ENCODE results near the gene C1orf232. TPM values are rescaled to one million over a fixed set of nuclear protein-coding genes. Genes with fewer than 3 reads are reported as not detected.

Gene C1orf232
- total and polyA plus RNA-seq, 2 donors (not counting 1 experiment from before 2014, with no cell fraction given) = not detected

GRCh38 chr1:26213335-26213905 lies 44.7 kb upstream of the C1orf232 start:
- H3K4me1 ChIP-seq (ENCODE audit: control insufficient read depth in 2 of 2, insufficient read depth in 2 of 2, low read length in 2 of 2) = no peaks in the 10 kb centered on the region
- no peak for DNase-seq
- H4K20me1 ChIP-seq (ENCODE audit: control insufficient read depth, insufficient read depth, low read length, poor library complexity, severe bottlenecking) = no peaks in the 10 kb centered on the region
- no peak overlapping the region for H2AFZ ChIP-seq (ENCODE audit: insufficient read depth, low read depth, low read length, poor library complexity, severe bottlenecking)
- H3K36me3 ChIP-seq (replicated peaks in 1 of 2; ENCODE audit: control extremely low read depth in 1 of 2, control insufficient read depth in 1 of 2, extremely low read depth in 1 of 2, insufficient read depth in 2 of 2, low read length in 1 of 2) = no peaks in the 10 kb centered on the region
- WGBS (ENCODE audit: insufficient coverage) = 100% methylated on average over 4 of the region's 6 CpGs
- H3K79me2 ChIP-seq (ENCODE audit: control insufficient read depth, insufficient read depth, low read length) = no peaks in the 10 kb centered on the region
- no peak for ATAC-seq (ENCODE audit: low read depth)
- Mint-ChIP-seq H3K4me1 (no peaks in the 10 kb centered on the region), H3K4me3 (no peak overlapping the region), H3K27me3 (peaks cover 8% of the 10 kb centered on the region), H3K27ac (no peak overlapping the region), H3K9me3 (ENCODE audit: insufficient read depth) (no peaks in the 10 kb centered on the region)
- POLR2A ChIA-PET = no interaction called here
- H3K9ac ChIP-seq (ENCODE audit: low read length) = no peak overlapping the region
- H3K27me3 ChIP-seq (replicated peaks in 1 of 4; ENCODE audit: control extremely low read depth in 1 of 4, control insufficient read depth in 3 of 4, insufficient read depth in 4 of 4, low read length in 3 of 4) = peaks cover 0 to 2% (median 0%) of the 10 kb centered on the region in 4 experiments
- H3K4me2 ChIP-seq (replicated peaks; ENCODE audit: low read depth, low read length, poor library complexity, severe bottlenecking) = no peak overlapping the region
- no peak overlapping the region for H3K27ac ChIP-seq (ENCODE audit: low read length in 2 of 2)
- no peak for TF ChIP-seq CTCF (IDR thresholded peaks at IDR 0.05)
- TF ChIP-seq EZH2 (IDR thresholded peaks at IDR 0.05; ENCODE audit: borderline replicate concordance, insufficient read depth, low read depth, low read length, poor library complexity, severe bottlenecking) = no peak
- H3K4me3 ChIP-seq (ENCODE audit: control extremely low read depth in 1 of 5, extremely low read depth in 1 of 5, insufficient read depth in 1 of 5, low read depth in 2 of 5, low read length in 4 of 5) = no peak overlapping the region
- intact Hi-C loops (cut with micrococcal nuclease) = no loop called here
- CTCF ChIA-PET = interaction anchor here (1.5 kb wide), 1 partner anchor 21 kb away, joined by 4 read pairs; the partner anchor contains the start of gene CEP85
- no peaks in the 10 kb centered on the region for H3K9me3 ChIP-seq (ENCODE audit: control extremely low read depth in 1 of 3, control insufficient read depth in 2 of 3, insufficient read depth in 1 of 3, low read length in 2 of 3)

GRCh38 chr1:26212726-26213125 lies 44.0 kb upstream of the C1orf232 start:
- Histone ChIP-seq H3K27me3 (replicated peaks in 1 of 4; ENCODE audit: control extremely low read depth in 1 of 4, control insufficient read depth in 3 of 4, insufficient read depth in 4 of 4, low read length in 3 of 4) (peaks cover 0 to 2% (median 0%) of the 10 kb centered on the region in 4 experiments), H2AFZ (ENCODE audit: insufficient read depth, low read depth, low read length, poor library complexity, severe bottlenecking) (no peak overlapping the region), H3K36me3 (replicated peaks in 1 of 2; ENCODE audit: control extremely low read depth in 1 of 2, control insufficient read depth in 1 of 2, extremely low read depth in 1 of 2, insufficient read depth in 2 of 2, low read length in 1 of 2) (no peaks in the 10 kb centered on the region), H3K79me2 (ENCODE audit: control insufficient read depth, insufficient read depth, low read length) (no peaks in the 10 kb centered on the region), H3K4me1 (ENCODE audit: control insufficient read depth in 2 of 2, insufficient read depth in 2 of 2, low read length in 2 of 2) (no peaks in the 10 kb centered on the region), H3K27ac (ENCODE audit: low read length in 2 of 2) (no peak overlapping the region), H3K4me3 (ENCODE audit: control extremely low read depth in 1 of 5, extremely low read depth in 1 of 5, insufficient read depth in 1 of 5, low read depth in 2 of 5, low read length in 4 of 5) (no peak overlapping the region), H4K20me1 (ENCODE audit: control insufficient read depth, insufficient read depth, low read length, poor library complexity, severe bottlenecking) (no peaks in the 10 kb centered on the region), H3K9ac (ENCODE audit: low read length) (no peak overlapping the region), H3K9me3 (ENCODE audit: control extremely low read depth in 1 of 3, control insufficient read depth in 2 of 3, insufficient read depth in 1 of 3, low read length in 2 of 3) (no peaks in the 10 kb centered on the region), H3K4me2 (replicated peaks; ENCODE audit: low read depth, low read length, poor library complexity, severe bottlenecking) (no peak overlapping the region)
- POLR2A ChIA-PET = no interaction called here
- ATAC-seq (ENCODE audit: low read depth) (no peak), DNase-seq (no peak)
- Mint-ChIP-seq H3K4me1 (no peaks in the 10 kb centered on the region), H3K27me3 (peaks cover 8% of the 10 kb centered on the region), H3K27ac (no peak overlapping the region), H3K9me3 (ENCODE audit: insufficient read depth) (no peaks in the 10 kb centered on the region), H3K4me3 (no peak overlapping the region)
- TF ChIP-seq CTCF (IDR thresholded peaks at IDR 0.05) (no peak), EZH2 (IDR thresholded peaks at IDR 0.05; ENCODE audit: borderline replicate concordance, insufficient read depth, low read depth, low read length, poor library complexity, severe bottlenecking) (no peak)
- CTCF ChIA-PET = interaction anchor here (1.2 to 1.5 kb wide), 2 partner anchors 21 to 49 kb away, joined by 4 read pairs; partner anchors contain the start of gene CEP85
- 86% methylated on average over 1 of the region's 5 CpGs for WGBS (ENCODE audit: insufficient coverage)
- intact Hi-C loops (cut with micrococcal nuclease) = no loop called here

Measured in B cell (primary cell).